Measurements from ENCODE around the gene FLOT1. TPM values are rescaled to one million over a fixed set of nuclear protein-coding genes. Genes with fewer than 3 reads are reported as not detected.
"Not testable (repeated sequence)": the region's sequence is repeated elsewhere in the genome, so short reads cannot be mapped to it uniquely, and the experiment has no call there.

FLOT1 gene
- total and polyA plus RNA-seq, 7 experiments from 2014 or later = 59.4 to 204 (median 85.4) TPM

- H3K4me1 ChIP-seq (ENCODE audit: control insufficient read depth in 2 of 2, insufficient read depth in 2 of 2, low read length in 2 of 2) = peaks cover 26 to 33% of the 10 kb centered on the region in 2 donors
- Mint-ChIP-seq H3K36me3 (peaks cover 7 to 56% (median 14%) of the 10 kb centered on the region in 5 donors), H3K4me1 (peaks cover 43 to 64% (median 56%) of the 10 kb centered on the region in 7 donors), H3K4me3 (no peak overlapping the region), H3K9me3 (no peaks in the 10 kb centered on the region), H3K27ac (peak overlapping the region in 8 of 9 donors; percentile 33 to 77 (median 62)), H3K27me3 (no peaks in the 10 kb centered on the region)
- peaks cover 17 to 66% (median 19%) of the 10 kb centered on the region in 3 experiments for H3K36me3 ChIP-seq (ENCODE audit: control insufficient read depth in 2 of 3, insufficient read depth in 3 of 3, low read length in 3 of 3)
- ChIA-PET CTCF (interaction anchor here (0.5 to 2.3 kb wide), 4 partner anchors 9 to 672 kb away, joined by 3 to 6 read pairs (median 4); no protein-coding TSS in a partner anchor), POLR2A (interaction anchor here (0.6 to 17.4 kb wide), 10 partner anchors 9 to 239 kb away, joined by 3 to 499 read pairs (median 5); partner anchors contain the start of genes DHX16, FLOT1 and MDC1)
- no peak for ATAC-seq
- H3K4me3 ChIP-seq (ENCODE audit: low read length) = no peak overlapping the region
- H3K27me3 ChIP-seq (ENCODE audit: control insufficient read depth in 2 of 2, insufficient read depth in 2 of 2, low read length in 2 of 2) = no peaks in the 10 kb centered on the region
- H3K27ac ChIP-seq (ENCODE audit: low read depth, low read length) = peak overlapping the region; percentile 53
- DNase-seq = no peak
- intact Hi-C loops (cut with micrococcal nuclease) = loop anchor here in 1 of 2 donors (10.0 kb wide), 1 partner anchor 662 kb away; the partner anchor contains the start of genes POLR1H and PPP1R11
- H3K9me3 ChIP-seq (ENCODE audit: control insufficient read depth in 2 of 3, low read length in 3 of 3) = no peaks in the 10 kb centered on the region
These were observed 15.7 kb downstream of the FLOT1 start for GRCh38 chr6:30726506-30727413.

- Mint-ChIP-seq H3K36me3 (peaks cover 7 to 58% (median 16%) of the 10 kb centered on the region in 5 donors), H3K4me1 (peaks cover 40 to 57% (median 51%) of the 10 kb centered on the region in 7 donors), H3K27ac (peak overlapping the region in 8 of 9 donors; percentile 34 to 87 (median 70)), H3K27me3 (no peaks in the 10 kb centered on the region), H3K4me3 (no peak overlapping the region), H3K9me3 (peaks cover 0 to 4% (median 0%) of the 10 kb centered on the region in 11 donors)
- no peak overlapping the region for H3K4me3 ChIP-seq (ENCODE audit: low read length)
- ChIA-PET CTCF (interaction anchor here (2.3 kb wide), 1 partner anchor 47 kb away, joined by 6 read pairs; no protein-coding TSS in a partner anchor), POLR2A (interaction anchor here (1.0 to 17.4 kb wide), 5 partner anchors 10 to 238 kb away, joined by 4 to 499 read pairs (median 6); partner anchors contain the start of genes DHX16 and FLOT1)
- H3K4me1 ChIP-seq (ENCODE audit: control insufficient read depth in 2 of 2, insufficient read depth in 2 of 2, low read length in 2 of 2) = peaks cover 24 to 31% of the 10 kb centered on the region in 2 donors
- peaks cover 17 to 66% (median 19%) of the 10 kb centered on the region in 3 experiments for H3K36me3 ChIP-seq (ENCODE audit: control insufficient read depth in 2 of 3, insufficient read depth in 3 of 3, low read length in 3 of 3)
- no peak for ATAC-seq
- no peaks in the 10 kb centered on the region for H3K9me3 ChIP-seq (ENCODE audit: control insufficient read depth in 2 of 3, low read length in 3 of 3)
- no peaks in the 10 kb centered on the region for H3K27me3 ChIP-seq (ENCODE audit: control insufficient read depth in 2 of 2, insufficient read depth in 2 of 2, low read length in 2 of 2)
- intact Hi-C loops (cut with micrococcal nuclease) = loop anchor here in 1 of 2 donors (10.0 kb wide), 1 partner anchor 661 kb away; the partner anchor contains the start of genes POLR1H and PPP1R11
- H3K27ac ChIP-seq (ENCODE audit: low read depth, low read length) = no peak overlapping the region
- DNase-seq = no peak
These were observed 16.6 kb downstream of the FLOT1 start for GRCh38 chr6:30725713-30726505.

GRCh38 chr6:30724906-30725667 is 17.4 kb downstream of the FLOT1 start:
- Histone ChIP-seq H3K4me3 (ENCODE audit: low read length) (no peak overlapping the region), H3K27ac (ENCODE audit: low read depth, low read length) (peak overlapping the region; percentile 32), H3K27me3 (ENCODE audit: control insufficient read depth in 2 of 2, insufficient read depth in 2 of 2, low read length in 2 of 2) (no peaks in the 10 kb centered on the region), H3K36me3 (ENCODE audit: control insufficient read depth in 2 of 3, insufficient read depth in 3 of 3, low read length in 3 of 3) (peaks cover 17 to 62% (median 19%) of the 10 kb centered on the region in 3 experiments), H3K9me3 (ENCODE audit: control insufficient read depth in 2 of 3, low read length in 3 of 3) (no peaks in the 10 kb centered on the region), H3K4me1 (ENCODE audit: control insufficient read depth in 2 of 2, insufficient read depth in 2 of 2, low read length in 2 of 2) (peaks cover 16 to 23% of the 10 kb centered on the region in 2 donors)
- DNase-seq (no peak), ATAC-seq (no peak)
- POLR2A ChIA-PET = interaction anchor here (1.0 to 17.4 kb wide), 2 partner anchors 36 to 47 kb away, joined by 4 to 499 read pairs; partner anchors contain the start of gene DHX16
- Mint-ChIP-seq H3K4me1 (peaks cover 32 to 49% (median 43%) of the 10 kb centered on the region in 7 donors), H3K27ac (peak overlapping the region in 8 of 9 donors; percentile 3 to 87 (median 66)), H3K9me3 (peaks cover 0 to 7% (median 0%) of the 10 kb centered on the region in 11 donors), H3K4me3 (peak overlapping the region in 2 of 10 donors; percentile 10 to 46), H3K27me3 (no peaks in the 10 kb centered on the region), H3K36me3 (peaks cover 7 to 56% (median 17%) of the 10 kb centered on the region in 5 donors)
- intact Hi-C loops (cut with micrococcal nuclease) = loop anchor here in 1 of 2 donors (5.0 to 10.0 kb wide), 2 partner anchors 152 to 660 kb away; partner anchors contain the start of genes POLR1H and PPP1R11
- CTCF ChIA-PET = interaction anchor here (1.5 to 10.2 kb wide), 3 partner anchors 43 to 186 kb away, joined by 3 to 304 read pairs (median 6); no protein-coding TSS in a partner anchor

GRCh38 chr6:30723843-30724741 is 18.4 kb downstream of the FLOT1 start:
- Histone ChIP-seq H3K4me1 (ENCODE audit: control insufficient read depth in 2 of 2, insufficient read depth in 2 of 2, low read length in 2 of 2) (peaks cover 21 to 29% of the 10 kb centered on the region in 2 donors), H3K36me3 (ENCODE audit: control insufficient read depth in 2 of 3, insufficient read depth in 3 of 3, low read length in 3 of 3) (peaks cover 8 to 53% (median 13%) of the 10 kb centered on the region in 3 experiments)
- H3K9me3 Mint-ChIP-seq; ATAC-seq; H3K9me3 ChIP-seq (ENCODE audit: control insufficient read depth in 2 of 3, low read length in 3 of 3); H3K27ac ChIP-seq (ENCODE audit: low read depth, low read length); H3K27me3 ChIP-seq (ENCODE audit: control insufficient read depth in 2 of 2, insufficient read depth in 2 of 2, low read length in 2 of 2); H3K4me3 ChIP-seq (ENCODE audit: low read length); H3K27me3 Mint-ChIP-seq; DNase-seq: not testable (repeated sequence)
- Mint-ChIP-seq H3K4me3 (peak overlapping the region in 4 of 10 donors; percentile 21 to 90 (median 56)), H3K36me3 (peaks cover 7 to 53% (median 17%) of the 10 kb centered on the region in 5 donors), H3K4me1 (peaks cover 39 to 52% (median 50%) of the 10 kb centered on the region in 7 donors), H3K27ac (peak overlapping the region; percentile 34 to 90 (median 81))
- intact Hi-C loops (cut with micrococcal nuclease) = loop anchor here in 1 of 2 donors (5.0 to 10.0 kb wide), 2 partner anchors 153 to 659 kb away; partner anchors contain the start of genes POLR1H and PPP1R11
- POLR2A ChIA-PET = interaction anchor here (1.0 to 17.4 kb wide), 2 partner anchors 35 to 46 kb away, joined by 4 to 499 read pairs; partner anchors contain the start of gene DHX16
- CTCF ChIA-PET = interaction anchor here (0.6 to 10.2 kb wide), 13 partner anchors 9 to 242 kb away, joined by 3 to 304 read pairs (median 6); partner anchors contain the start of genes ABCF1 and DHX16

Measured in naive thymus-derived CD4-positive, alpha-beta T cell (primary cell).